Body of pancreas (tissue), 4 donors: ENCODE data around the gene DLX6. TPM values are rescaled to one million over a fixed set of nuclear protein-coding genes. Genes with fewer than 3 reads are reported as not detected.

Experiments
- ATAC-seq: fragments of 150-250 bp; one replicate; pipeline ENCODE4 v1.9.1; 2016
- DNase-seq, 4 donors: peaks; one replicate each; pipeline ENCODE4 v3.0.0-alpha.2; 2019
- H3K27ac ChIP-seq, 4 donors: fragments of 200-600 bp; sonication (generic); 1 replicate in 3 of 4; 2 replicates in 1 of 4; pipeline versions ENCODE4 v1.5.1 to v1.6.1; 2016 to 2019; ENCODE audit warnings: mild to moderate bottlenecking in 1 of 4, mixed read lengths in 1 of 4, moderate library complexity in 1 of 4
- H3K27me3 ChIP-seq, 2 donors: fragments of 200-600 bp; sonication (generic); one replicate each; pipeline ENCODE4 v1.6.0; 2016; ENCODE audit warnings: mild to moderate bottlenecking in 1 of 2
- H3K36me3 ChIP-seq, 2 donors: fragments of 200-600 bp; sonication (generic); replicated peaks in 1 of 2; 2 replicates each; pipeline ENCODE4 v1.5.1; 2016; ENCODE audit warnings: low read depth in 2 of 2; ENCODE audit not compliant: insufficient read depth in 1 of 2
- H3K4me1 ChIP-seq: fragments of 200-600 bp; sonication (generic); one replicate; pipeline ENCODE4 v1.6.0; 2016
- H3K4me3 ChIP-seq, 2 donors: fragments of 200-600 bp; sonication (generic); 1 replicate in 1 of 2; 2 replicates in 1 of 2; pipeline ENCODE4 v1.5.1; 2016 to 2019
- H3K9me3 ChIP-seq, 3 donors: fragments of 200-600 bp; sonication (generic); 1 replicate in 2 of 3; 2 replicates in 1 of 3; pipeline ENCODE4 v1.5.1; 2016
- POLR2A ChIP-seq, 3 donors: fragments of 450-650 bp; IDR thresholded peaks; one replicate each; pipeline ENCODE4 v1.6.1; 2016; ENCODE audit warnings: antibody characterized with exemption in 3 of 3, mild to moderate bottlenecking in 2 of 3
- WGBS, 2 donors: methylation state at CpG; one replicate each; pipeline ENCODE4 v1.1.5; 2017; 5-methylcytosine and 5-hydroxymethylcytosine counted together
- intact Hi-C: fragments of 100-400 bp; cut with DNase I; formaldehyde crosslinking; loops from one replicate; pipeline ENCODE4 v1.15.1; 2023
- total RNA-seq, 2 donors: library from RNA; depleted of rRNA; stranded (reverse); fragments of >200 nt; gene quantifications; one replicate each; pipeline ENCODE4 v1.1.0, GENCODE V29; 2016
- TF ChIP-seq, protein P1 (sequence below), 7 experiments: fragments of 450-650 bp in 4 of 7; fragments of 200-600 bp in 3 of 7; sonication (generic) in 3 of 7; IDR thresholded peaks; one replicate each; pipeline ENCODE4 v1.5.1; 2016 to 2019; ENCODE audit warnings: antibody characterized with exemption in 7 of 7

DLX6 gene
- total RNA-seq, 2 donors from 2014 or later = not detected

- TF ChIP-seq, protein P1, sequence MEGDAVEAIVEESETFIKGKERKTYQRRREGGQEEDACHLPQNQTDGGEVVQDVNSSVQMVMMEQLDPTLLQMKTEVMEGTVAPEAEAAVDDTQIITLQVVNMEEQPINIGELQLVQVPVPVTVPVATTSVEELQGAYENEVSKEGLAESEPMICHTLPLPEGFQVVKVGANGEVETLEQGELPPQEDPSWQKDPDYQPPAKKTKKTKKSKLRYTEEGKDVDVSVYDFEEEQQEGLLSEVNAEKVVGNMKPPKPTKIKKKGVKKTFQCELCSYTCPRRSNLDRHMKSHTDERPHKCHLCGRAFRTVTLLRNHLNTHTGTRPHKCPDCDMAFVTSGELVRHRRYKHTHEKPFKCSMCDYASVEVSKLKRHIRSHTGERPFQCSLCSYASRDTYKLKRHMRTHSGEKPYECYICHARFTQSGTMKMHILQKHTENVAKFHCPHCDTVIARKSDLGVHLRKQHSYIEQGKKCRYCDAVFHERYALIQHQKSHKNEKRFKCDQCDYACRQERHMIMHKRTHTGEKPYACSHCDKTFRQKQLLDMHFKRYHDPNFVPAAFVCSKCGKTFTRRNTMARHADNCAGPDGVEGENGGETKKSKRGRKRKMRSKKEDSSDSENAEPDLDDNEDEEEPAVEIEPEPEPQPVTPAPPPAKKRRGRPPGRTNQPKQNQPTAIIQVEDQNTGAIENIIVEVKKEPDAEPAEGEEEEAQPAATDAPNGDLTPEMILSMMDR (IDR thresholded peaks at IDR 0.05) = no peak
- no peak for TF ChIP-seq POLR2A (IDR thresholded peaks at IDR 0.05)
- H3K4me1 ChIP-seq = peaks cover 17% of the 10 kb centered on the region
- H3K27ac ChIP-seq = no peak overlapping the region
- intact Hi-C loops = no loop called here
- no peak overlapping the region for H3K4me3 ChIP-seq
- peaks cover 11 to 50% of the 10 kb centered on the region in 2 donors for H3K27me3 ChIP-seq
- DNase-seq (no peak), ATAC-seq (peak; percentile 11)
- H3K9me3 ChIP-seq = no peaks in the 10 kb centered on the region
- WGBS, 2 donors = 13 to 14% methylated on average over 18 to 39 of the region's 39 CpGs
- no peaks in the 10 kb centered on the region for H3K36me3 ChIP-seq
Measured at GRCh38 chr7:97006816-97007582, 1.6 kb downstream of the DLX6 start.

- Histone ChIP-seq H3K4me3 (no peak overlapping the region), H3K27me3 (peaks cover 11 to 47% of the 10 kb centered on the region in 2 donors), H3K4me1 (peaks cover 17% of the 10 kb centered on the region), H3K36me3 (no peaks in the 10 kb centered on the region), H3K27ac (no peak overlapping the region), H3K9me3 (no peaks in the 10 kb centered on the region)
- TF ChIP-seq, protein P1 (IDR thresholded peaks at IDR 0.05) = no peak
- TF ChIP-seq POLR2A (IDR thresholded peaks at IDR 0.05) = no peak
- WGBS, 2 donors = 35 to 50% methylated on average over 8 of the region's 8 CpGs
- intact Hi-C loops = no loop called here
- DNase-seq (no peak), ATAC-seq (no peak)
Measured at GRCh38 chr7:97007583-97007861, 2.2 kb downstream of the DLX6 start.

DNA sequence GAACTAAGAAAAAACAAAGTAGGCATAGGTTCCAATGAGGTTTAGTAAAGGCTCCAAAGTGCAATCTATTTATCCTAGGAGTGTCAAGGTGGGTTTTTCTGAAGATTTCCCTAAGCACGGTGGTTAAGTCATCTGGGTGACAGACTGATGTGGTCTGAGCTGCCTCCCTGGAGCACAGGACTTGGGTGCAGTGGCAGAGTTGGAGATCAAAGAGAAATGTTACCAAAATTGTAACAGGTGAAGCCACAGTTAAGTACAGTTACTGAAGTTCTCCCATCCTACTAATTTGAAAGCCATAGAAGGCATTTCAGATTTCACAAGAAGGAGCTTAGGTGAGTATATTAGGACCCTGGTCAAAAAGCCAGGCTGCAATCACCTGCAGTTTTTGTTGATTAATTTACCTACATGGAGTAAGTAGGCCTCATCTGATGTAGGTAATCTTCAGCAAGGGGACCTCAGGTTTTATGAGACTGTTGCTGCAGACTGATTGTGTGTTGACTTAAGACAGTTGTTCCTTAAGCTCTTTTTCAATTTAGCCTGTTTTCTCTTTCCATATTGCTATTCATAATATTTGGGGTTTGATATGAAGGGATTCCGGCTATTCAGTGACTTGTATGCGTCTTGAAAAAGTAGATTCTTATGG, 3.0 kb downstream of the DLX6 start:
- Histone ChIP-seq H3K4me3 (no peak overlapping the region), H3K9me3 (no peaks in the 10 kb centered on the region), H3K27me3 (peaks cover 11 to 44% of the 10 kb centered on the region in 2 donors), H3K27ac (no peak overlapping the region), H3K4me1 (peaks cover 17% of the 10 kb centered on the region), H3K36me3 (no peaks in the 10 kb centered on the region)
- intact Hi-C loops = no loop called here
- no peak for TF ChIP-seq POLR2A (IDR thresholded peaks at IDR 0.05)
- TF ChIP-seq, protein P1 (IDR thresholded peaks at IDR 0.05) = no peak
- DNase-seq (no peak), ATAC-seq (no peak)
- WGBS, 2 donors = 88 to 89% methylated on average over 3 of the region's 3 CpGs

- ATAC-seq (no peak), DNase-seq (no peak)
- Histone ChIP-seq H3K27ac (no peak overlapping the region), H3K4me3 (no peak overlapping the region), H3K9me3 (no peaks in the 10 kb centered on the region), H3K36me3 (no peaks in the 10 kb centered on the region), H3K27me3 (peaks cover 11 to 31% of the 10 kb centered on the region in 2 donors), H3K4me1 (peaks cover 15% of the 10 kb centered on the region)
- intact Hi-C loops = no loop called here
- TF ChIP-seq, protein P1 (IDR thresholded peaks at IDR 0.05) = no peak
- TF ChIP-seq POLR2A (IDR thresholded peaks at IDR 0.05) = no peak
- WGBS, 2 donors = 12 to 14% methylated on average over 12 to 18 of the region's 18 CpGs
Measured at GRCh38 chr7:97009753-97010732, 4.7 kb downstream of the DLX6 start.
